ENCODE data around the gene WDR37.

Gene WDR37

GRCh38 chr10:1166101-1166827 lies 110.1 kb downstream of the WDR37 start:
- Histone ChIP-seq H3K14ac (ENCODE audit: low read length) (no peak overlapping the region), H3K9me3 (replicated peaks in 1 of 2; ENCODE audit: control insufficient read depth in 2 of 2, insufficient read depth in 1 of 2, low read depth in 1 of 2, low read length in 2 of 2) (peaks cover 0 to 3% of the 10 kb centered on the region in 2 donors), H4K91ac (ENCODE audit: low read depth, low read length, poor library complexity) (no peak overlapping the region), H3K4me2 (ENCODE audit: insufficient read depth, low read length, poor library complexity, severe bottlenecking) (no peak overlapping the region), H3K79me1 (ENCODE audit: low read depth, low read length) (no peaks in the 10 kb centered on the region), H3K4me1 (ENCODE audit: control insufficient read depth in 2 of 2, insufficient read depth in 1 of 2, low read depth in 1 of 2, low read length in 2 of 2) (peaks cover 0 to 2% of the 10 kb centered on the region in 2 donors), H3K36me3 (replicated peaks in 1 of 2; ENCODE audit: control insufficient read depth in 2 of 2, insufficient read depth in 2 of 2, low read length in 2 of 2) (peaks cover 0 to 2% of the 10 kb centered on the region in 2 donors), H4K8ac (ENCODE audit: low read depth, low read length) (no peak overlapping the region), H3K27me3 (ENCODE audit: control insufficient read depth in 3 of 3, insufficient read depth in 3 of 3, low read depth in 1 of 3, low read length in 3 of 3) (peaks cover 0 to 11% (median 0%) of the 10 kb centered on the region in 3 experiments), H2AK5ac (ENCODE audit: low read depth, low read length) (peak overlapping the region; percentile 52), H3K18ac (ENCODE audit: low read length) (peak overlapping the region; percentile 27), H3K23ac (ENCODE audit: low read depth, low read length, poor library complexity) (peak overlapping the region; percentile 57), H3K4me3 (ENCODE audit: low read length in 2 of 2) (no peak overlapping the region), H3K27ac (replicated peaks; ENCODE audit: low read length) (no peak overlapping the region), H3K4ac (ENCODE audit: low read length) (no peak overlapping the region), H2BK120ac (ENCODE audit: low read depth, low read length) (no peak overlapping the region), H3K9ac (ENCODE audit: low read depth, low read length, poor library complexity) (no peak overlapping the region), H2BK12ac (ENCODE audit: low read length) (no peak overlapping the region), H2AFZ (ENCODE audit: low read length) (no peak overlapping the region), H2BK15ac (ENCODE audit: low read length) (no peak overlapping the region), H2BK5ac (ENCODE audit: low read length) (no peak overlapping the region)
- WGBS, 2 donors (ENCODE audit: extremely low coverage in 2 of 2, insufficient read length in 2 of 2, insufficient replicate concordance in 1 of 2) = no CpG with 5 or more reads among the region's 15 CpGs
- no peak for DNase-seq (ENCODE audit: low spot score)

- Histone ChIP-seq H2BK5ac (ENCODE audit: low read length) (no peak overlapping the region), H3K4me2 (ENCODE audit: insufficient read depth, low read length, poor library complexity, severe bottlenecking) (no peak overlapping the region), H3K9me3 (replicated peaks in 1 of 2; ENCODE audit: control insufficient read depth in 2 of 2, insufficient read depth in 1 of 2, low read depth in 1 of 2, low read length in 2 of 2) (peaks cover 0 to 3% of the 10 kb centered on the region in 2 donors), H3K27me3 (ENCODE audit: control insufficient read depth in 3 of 3, insufficient read depth in 3 of 3, low read depth in 1 of 3, low read length in 3 of 3) (peaks cover 0 to 11% (median 0%) of the 10 kb centered on the region in 3 experiments), H3K18ac (ENCODE audit: low read length) (no peak overlapping the region), H3K36me3 (replicated peaks in 1 of 2; ENCODE audit: control insufficient read depth in 2 of 2, insufficient read depth in 2 of 2, low read length in 2 of 2) (peaks cover 0 to 2% of the 10 kb centered on the region in 2 donors), H2BK12ac (ENCODE audit: low read length) (no peak overlapping the region), H3K4me1 (ENCODE audit: control insufficient read depth in 2 of 2, insufficient read depth in 1 of 2, low read depth in 1 of 2, low read length in 2 of 2) (peaks cover 0 to 2% of the 10 kb centered on the region in 2 donors), H2AFZ (ENCODE audit: low read length) (no peak overlapping the region), H3K9ac (ENCODE audit: low read depth, low read length, poor library complexity) (no peak overlapping the region), H2BK15ac (ENCODE audit: low read length) (no peak overlapping the region), H3K4me3 (ENCODE audit: low read length in 2 of 2) (no peak overlapping the region), H4K8ac (ENCODE audit: low read depth, low read length) (no peak overlapping the region), H3K14ac (ENCODE audit: low read length) (no peak overlapping the region), H3K23ac (ENCODE audit: low read depth, low read length, poor library complexity) (peak overlapping the region; percentile 57), H4K91ac (ENCODE audit: low read depth, low read length, poor library complexity) (no peak overlapping the region), H2BK120ac (ENCODE audit: low read depth, low read length) (no peak overlapping the region), H3K79me1 (ENCODE audit: low read depth, low read length) (no peaks in the 10 kb centered on the region), H2AK5ac (ENCODE audit: low read depth, low read length) (peak overlapping the region; percentile 17), H3K27ac (replicated peaks; ENCODE audit: low read length) (no peak overlapping the region), H3K4ac (ENCODE audit: low read length) (no peak overlapping the region)
- no peak for DNase-seq (ENCODE audit: low spot score)
- WGBS, 2 donors (ENCODE audit: extremely low coverage in 2 of 2, insufficient read length in 2 of 2, insufficient replicate concordance in 1 of 2) = no CpG with 5 or more reads among the region's 9 CpGs
These were observed 110.7 kb downstream of the WDR37 start for GRCh38 chr10:1166828-1167275.

GRCh38 chr10:1168763-1169162 lies 112.6 kb downstream of the WDR37 start:
- Histone ChIP-seq H3K79me1 (ENCODE audit: low read depth, low read length) (no peaks in the 10 kb centered on the region), H3K27ac (replicated peaks; ENCODE audit: low read length) (no peak overlapping the region), H3K27me3 (ENCODE audit: control insufficient read depth in 3 of 3, insufficient read depth in 3 of 3, low read depth in 1 of 3, low read length in 3 of 3) (peaks cover 0 to 9% (median 0%) of the 10 kb centered on the region in 3 experiments), H3K9ac (ENCODE audit: low read depth, low read length, poor library complexity) (no peak overlapping the region), H3K14ac (ENCODE audit: low read length) (no peak overlapping the region), H2BK15ac (ENCODE audit: low read length) (no peak overlapping the region), H3K36me3 (replicated peaks in 1 of 2; ENCODE audit: control insufficient read depth in 2 of 2, insufficient read depth in 2 of 2, low read length in 2 of 2) (peaks cover 0 to 2% of the 10 kb centered on the region in 2 donors), H3K4ac (ENCODE audit: low read length) (no peak overlapping the region), H2BK5ac (ENCODE audit: low read length) (no peak overlapping the region), H3K4me3 (ENCODE audit: low read length in 2 of 2) (no peak overlapping the region), H3K4me1 (ENCODE audit: control insufficient read depth in 2 of 2, insufficient read depth in 1 of 2, low read depth in 1 of 2, low read length in 2 of 2) (peaks cover 0 to 2% of the 10 kb centered on the region in 2 donors), H2AFZ (ENCODE audit: low read length) (no peak overlapping the region), H2AK5ac (ENCODE audit: low read depth, low read length) (no peak overlapping the region), H2BK120ac (ENCODE audit: low read depth, low read length) (no peak overlapping the region), H4K8ac (ENCODE audit: low read depth, low read length) (no peak overlapping the region), H3K18ac (ENCODE audit: low read length) (no peak overlapping the region), H3K23ac (ENCODE audit: low read depth, low read length, poor library complexity) (no peak overlapping the region), H4K91ac (ENCODE audit: low read depth, low read length, poor library complexity) (no peak overlapping the region), H3K9me3 (replicated peaks in 1 of 2; ENCODE audit: control insufficient read depth in 2 of 2, insufficient read depth in 1 of 2, low read depth in 1 of 2, low read length in 2 of 2) (peaks cover 0 to 3% of the 10 kb centered on the region in 2 donors), H2BK12ac (ENCODE audit: low read length) (no peak overlapping the region), H3K4me2 (ENCODE audit: insufficient read depth, low read length, poor library complexity, severe bottlenecking) (no peak overlapping the region)
- no peak for DNase-seq (ENCODE audit: low spot score)
- no CpG with 5 or more reads among the region's 13 CpGs for WGBS, 2 donors (ENCODE audit: extremely low coverage in 2 of 2, insufficient read length in 2 of 2, insufficient replicate concordance in 1 of 2)

- Histone ChIP-seq H4K8ac (ENCODE audit: low read depth, low read length) (no peak overlapping the region), H2BK12ac (ENCODE audit: low read length) (no peak overlapping the region), H2AFZ (ENCODE audit: low read length) (no peak overlapping the region), H2BK120ac (ENCODE audit: low read depth, low read length) (no peak overlapping the region), H3K4ac (ENCODE audit: low read length) (no peak overlapping the region), H2BK5ac (ENCODE audit: low read length) (no peak overlapping the region), H2BK15ac (ENCODE audit: low read length) (peak overlapping the region; percentile 7), H3K79me1 (ENCODE audit: low read depth, low read length) (no peaks in the 10 kb centered on the region), H3K9ac (ENCODE audit: low read depth, low read length, poor library complexity) (no peak overlapping the region), H2AK5ac (ENCODE audit: low read depth, low read length) (peak overlapping the region; percentile 60), H3K27ac (replicated peaks; ENCODE audit: low read length) (no peak overlapping the region), H4K91ac (ENCODE audit: low read depth, low read length, poor library complexity) (no peak overlapping the region), H3K14ac (ENCODE audit: low read length) (no peak overlapping the region), H3K9me3 (replicated peaks in 1 of 2; ENCODE audit: control insufficient read depth in 2 of 2, insufficient read depth in 1 of 2, low read depth in 1 of 2, low read length in 2 of 2) (peaks cover 0 to 3% of the 10 kb centered on the region in 2 donors), H3K18ac (ENCODE audit: low read length) (no peak overlapping the region), H3K4me3 (ENCODE audit: low read length in 2 of 2) (no peak overlapping the region), H3K4me2 (ENCODE audit: insufficient read depth, low read length, poor library complexity, severe bottlenecking) (no peak overlapping the region), H3K27me3 (ENCODE audit: control insufficient read depth in 3 of 3, insufficient read depth in 3 of 3, low read depth in 1 of 3, low read length in 3 of 3) (peaks cover 0 to 9% (median 0%) of the 10 kb centered on the region in 3 experiments), H3K36me3 (replicated peaks in 1 of 2; ENCODE audit: control insufficient read depth in 2 of 2, insufficient read depth in 2 of 2, low read length in 2 of 2) (peaks cover 0 to 2% of the 10 kb centered on the region in 2 donors), H3K4me1 (ENCODE audit: control insufficient read depth in 2 of 2, insufficient read depth in 1 of 2, low read depth in 1 of 2, low read length in 2 of 2) (peaks cover 0 to 2% of the 10 kb centered on the region in 2 donors), H3K23ac (ENCODE audit: low read depth, low read length, poor library complexity) (no peak overlapping the region)
- no CpG with 5 or more reads among the region's 23 CpGs for WGBS, 2 donors (ENCODE audit: extremely low coverage in 2 of 2, insufficient read length in 2 of 2, insufficient replicate concordance in 1 of 2)
- no peak for DNase-seq (ENCODE audit: low spot score)
These were observed 113.2 kb downstream of the WDR37 start for GRCh38 chr10:1169186-1169885.
